GM12878 (cell line): ENCODE measurements around the gene EHD2. TPM values are rescaled to one million over a fixed set of nuclear protein-coding genes. Genes with fewer than 3 reads are reported as not detected.
"Not testable (repeated sequence)": the region's sequence is repeated elsewhere in the genome, so short reads cannot be mapped to it uniquely, and the experiment has no call there.

Experiments used
- ATAC-seq: fragments of 200-7000 bp; cut with Tn5 transposase; 3 replicates; pipeline ENCODE4 v1.9.1; 2020; ENCODE audit warnings: mild to moderate bottlenecking, moderate library complexity
- BruUV-seq: library from RNA; stranded (reverse); fragments of 400-500 nt; replicated peaks from 2 replicates; lab custom pipeline; 2021; lab: Mats Ljungman, UMichigan
- CTCF ChIA-PET: fragments of 300-600 bp; sonication (Branson Sonifier 250); formaldehyde crosslinking; extraction: SDS; loops from one replicate; lab custom pipeline; 2021; ENCODE audit warnings: inconsistent platforms; lab: Yijun Ruan, JAX
- POLR2A ChIA-PET: fragments of 350-600 bp; formaldehyde crosslinking; extraction: SDS; loops from one replicate; lab custom pipeline; 2021; ENCODE audit warnings: inconsistent platforms; lab: Charles Lee
- RAD21 ChIA-PET: fragments of 300-600 bp; sonication (Branson Sonifier 250); formaldehyde crosslinking; loops from one replicate; lab custom pipeline; 2023; ENCODE audit warnings: antibody characterized with exemption; ENCODE audit not compliant: unreplicated experiment; lab: Charles Lee
- SMC1A ChIA-PET: fragments of 300-600 bp; sonication (Branson Sonifier 250); formaldehyde crosslinking; loops from one replicate; lab custom pipeline; 2023; ENCODE audit not compliant: unreplicated experiment, uncharacterized antibody; lab: Charles Lee
- DNase-seq: peaks from one replicate; pipeline ENCODE4 v3.0.0-alpha.2; 2011; ENCODE audit warnings: low read depth, low spot score
- FAIRE-seq: peaks from 3 replicates; lab custom pipeline; 2011; peaks lifted over from hg19 to GRCh38; lab: Jason Lieb, UNC
- H2AFZ ChIP-seq: 2 replicates; pipeline ENCODE4 v1.6.0; 2011; ENCODE audit warnings: low read depth, low read length, control low read depth; ENCODE audit not compliant: control insufficient read depth
- H3K27ac ChIP-seq: 2 replicates; pipeline ENCODE4 v1.5.1; 2011; ENCODE audit warnings: control low read depth; ENCODE audit not compliant: control insufficient read depth, insufficient read depth
- H3K27me3 ChIP-seq, 2 experiments: replicated peaks in 1 of 2; 2 replicates each; pipeline versions ENCODE4 v1.6.0 to v1.6.1; 2011; ENCODE audit warnings: low read length in 1 of 2; ENCODE audit not compliant: control insufficient read depth in 2 of 2, insufficient read depth in 2 of 2
- H3K36me3 ChIP-seq, 2 experiments: 2 replicates each; pipeline ENCODE4 v1.5.1; 2011; ENCODE audit warnings: low read length in 1 of 2; ENCODE audit not compliant: control insufficient read depth in 2 of 2, insufficient read depth in 2 of 2
- H3K4me1 ChIP-seq: 2 replicates; pipeline ENCODE4 v1.6.1; 2011; ENCODE audit warnings: mild to moderate bottlenecking, low read length, moderate library complexity, mixed read lengths; ENCODE audit not compliant: control insufficient read depth, insufficient read depth
- H3K4me2 ChIP-seq: 2 replicates; pipeline ENCODE4 v1.6.0; 2011; ENCODE audit warnings: control low read depth; ENCODE audit not compliant: control insufficient read depth, insufficient read depth
- H3K4me3 ChIP-seq: fragments of 200-600 bp; sonication (generic); 2 replicates; pipeline ENCODE4 v1.5.1; 2016
- H3K79me2 ChIP-seq: 2 replicates; pipeline ENCODE4 v1.6.0; 2011; ENCODE audit warnings: low read length; ENCODE audit not compliant: control insufficient read depth, insufficient read depth
- H3K9ac ChIP-seq: 2 replicates; pipeline ENCODE4 v1.8.0; 2011; ENCODE audit warnings: low read length, control low read depth, mixed read lengths; ENCODE audit not compliant: control insufficient read depth, insufficient read depth
- H3K9me3 ChIP-seq: replicated peaks from 3 replicates; pipeline ENCODE4 v1.5.1; 2011; ENCODE audit warnings: mild to moderate bottlenecking, low read length; ENCODE audit not compliant: control insufficient read depth, insufficient read depth
- H4K20me1 ChIP-seq: 2 replicates; pipeline ENCODE4 v1.6.0; 2011; ENCODE audit not compliant: control insufficient read depth, insufficient read depth
- BRCA1 ChIP-seq: IDR thresholded peaks from 2 replicates; pipeline ENCODE4 v1.6.1; 2011; ENCODE audit warnings: low read depth, low read length, improper control_type of control experiment
- CBX5 ChIP-seq: sonication (generic); IDR thresholded peaks from 2 replicates; pipeline ENCODE4 v1.6.1; 2016; ENCODE audit warnings: low read depth, moderate library complexity, mild to moderate bottlenecking, inconsistent platforms
- FOS ChIP-seq: IDR thresholded peaks from 3 replicates; pipeline ENCODE4 v1.6.1; 2011; ENCODE audit warnings: borderline replicate concordance; ENCODE audit not compliant: insufficient read length; ENCODE audit errors: extremely low read depth
- KDM1A ChIP-seq: fragments of 200-600 bp; sonication (generic); IDR thresholded peaks from 2 replicates; pipeline ENCODE4 v1.6.1; 2016; ENCODE audit warnings: borderline replicate concordance
- NFYB ChIP-seq: IDR thresholded peaks from 2 replicates; pipeline ENCODE4 v1.6.1; 2011; ENCODE audit warnings: low read depth, mild to moderate bottlenecking, low read length, improper control_type of control experiment, moderate library complexity; ENCODE audit not compliant: insufficient read depth
- PML ChIP-seq: IDR thresholded peaks from 2 replicates; pipeline ENCODE4 v1.6.1; 2012; ENCODE audit warnings: low read length, inconsistent platforms
- POU2F2 ChIP-seq: IDR thresholded peaks from 3 replicates; pipeline ENCODE4 v1.6.1; 2011; ENCODE audit warnings: low read depth, mild to moderate bottlenecking, low read length, borderline replicate concordance
- TCF12 ChIP-seq: IDR thresholded peaks from 2 replicates; pipeline ENCODE4 v1.6.1; 2011; ENCODE audit warnings: low read depth, mild to moderate bottlenecking, low read length
- YBX1 ChIP-seq: fragments of 450-650 bp; IDR thresholded peaks from 2 replicates; pipeline ENCODE4 v1.6.1; 2016; ENCODE audit warnings: antibody characterized with exemption
- ZBTB33 ChIP-seq: fragments of 450-650 bp; IDR thresholded peaks from 2 replicates; pipeline ENCODE4 v1.6.1; 2017; ENCODE audit warnings: mild to moderate bottlenecking
- WGBS: methylation state at CpG from one replicate; pipeline ENCODE4 v1.1.6; 2016; ENCODE audit warnings: low lambda C conversion rate; ENCODE audit not compliant: insufficient replicate concordance, insufficient coverage; ENCODE audit errors: missing lambda C conversion rate; 5-methylcytosine and 5-hydroxymethylcytosine counted together
- in situ Hi-C: fragments of 300-500 bp; cut with MboI; formaldehyde crosslinking; loops from 9 replicates; pipeline ENCODE4 v1.14.3; 2018; ENCODE audit warnings: mixed read lengths
- intact Hi-C: fragments of 100-400 bp; cut with micrococcal nuclease; formaldehyde crosslinking; loops from one replicate; pipeline ENCODE4 v1.14.2; 2022; ENCODE audit not compliant: unreplicated experiment
- polyA plus RNA-seq, 11 experiments: library from polyadenylated mRNA; depleted of rRNA in 4 of 11; unstranded in 6 of 11; stranded (reverse) in 5 of 11; fragments of >200 nt; fragmentation: Nextera tagmentation in 4 of 11; fragmentation: Illumina TruSeq in 1 of 11; extraction: Ambion mirVana in 4 of 11; extraction: Trizol in 1 of 11; gene quantifications; 1 replicate in 1 of 11; 2 replicates in 10 of 11; pipeline versions ENCODE4 v1.2.1 to v1.2.3, GENCODE V29; 2011 to 2016; ENCODE audit warnings: inconsistent platforms in 2 of 11, missing spikeins in 2 of 11, low read depth in 1 of 11
- total RNA-seq, 4 experiments: library from RNA; depleted of rRNA in 3 of 4; stranded (reverse); fragments of >200 nt in 3 of 4; fragmentation: Illumina TruSeq in 1 of 4; extraction: Trizol in 1 of 4; gene quantifications; 2 replicates each; pipeline versions ENCODE4 v1.2.1 to v1.2.3, GENCODE V29; 2013 to 2021
- TF ChIP-seq, protein P1 (sequence below): fragments of 450-650 bp; formaldehyde crosslinking; IDR thresholded peaks from 2 replicates; pipeline ENCODE4 v1.4.0; 2020; ENCODE audit warnings: mild to moderate bottlenecking, moderate library complexity

Gene EHD2
- total and polyA plus RNA-seq, 10 of the 15 experiments (the other 5 are each of a cell fraction or from before 2014, with no cell fraction given) = 0.12 to 0.24 (median 0.23) TPM; not detected in 7

DNA sequence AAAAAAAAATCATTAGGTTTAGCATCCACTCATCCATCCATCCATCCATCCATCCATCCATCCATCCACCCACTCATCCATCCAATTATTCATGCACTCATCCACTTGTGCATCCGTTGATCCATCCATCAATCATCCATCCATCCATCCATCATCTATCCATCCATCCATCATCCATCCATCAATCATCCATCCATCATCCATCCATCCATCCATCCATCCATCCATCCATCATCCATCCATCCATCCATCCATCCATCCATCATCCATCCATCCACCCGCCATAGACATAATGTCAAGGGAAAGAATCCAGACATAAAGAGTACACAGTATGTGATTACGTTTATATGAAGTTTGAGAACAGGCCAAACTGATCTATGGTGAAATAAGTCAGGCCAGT is 56.3 kb downstream of the EHD2 start (continued):
- no peak for TF ChIP-seq POU2F2
- no peak for TF ChIP-seq TCF12

DNA sequence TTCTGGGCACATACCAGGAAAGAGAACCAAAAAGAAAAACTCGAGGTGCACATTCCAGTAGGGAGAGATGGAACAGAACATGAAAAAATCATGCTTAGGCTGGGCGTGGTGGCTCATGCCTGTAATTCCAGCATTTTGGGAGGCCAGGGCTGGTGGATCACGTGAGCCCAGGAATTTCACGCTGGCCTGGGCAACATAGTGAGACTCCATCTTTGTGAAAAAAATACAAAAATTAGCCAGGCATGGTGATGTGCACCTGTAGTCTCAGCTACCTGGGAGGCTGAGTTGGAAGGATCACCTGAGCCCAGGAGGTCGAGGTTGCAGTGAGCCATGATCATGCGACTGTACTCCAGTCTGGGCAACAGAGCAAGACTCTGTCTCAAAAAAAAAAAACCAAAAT is 58.1 kb downstream of the EHD2 start:
- SMC1A ChIA-PET = interaction anchor here (0.7 kb wide), 1 partner anchor 24 kb away, joined by 3 read pairs; no protein-coding TSS in a partner anchor
- H2AFZ ChIP-seq, RAD21 ChIA-PET, H3K27me3 ChIP-seq, H4K20me1 ChIP-seq, H3K4me2 ChIP-seq, POLR2A ChIA-PET, BruUV-seq, CTCF ChIA-PET, H3K9me3 ChIP-seq, H3K36me3 ChIP-seq, H3K9ac ChIP-seq, FAIRE-seq, ATAC-seq, H3K4me1 ChIP-seq, H3K27ac ChIP-seq, intact Hi-C loops, H3K4me3 ChIP-seq, H3K79me2 ChIP-seq, DNase-seq, in situ Hi-C loops: not testable (repeated sequence)
- WGBS = 13% methylated on average over 6 of the region's 6 CpGs

DNA sequence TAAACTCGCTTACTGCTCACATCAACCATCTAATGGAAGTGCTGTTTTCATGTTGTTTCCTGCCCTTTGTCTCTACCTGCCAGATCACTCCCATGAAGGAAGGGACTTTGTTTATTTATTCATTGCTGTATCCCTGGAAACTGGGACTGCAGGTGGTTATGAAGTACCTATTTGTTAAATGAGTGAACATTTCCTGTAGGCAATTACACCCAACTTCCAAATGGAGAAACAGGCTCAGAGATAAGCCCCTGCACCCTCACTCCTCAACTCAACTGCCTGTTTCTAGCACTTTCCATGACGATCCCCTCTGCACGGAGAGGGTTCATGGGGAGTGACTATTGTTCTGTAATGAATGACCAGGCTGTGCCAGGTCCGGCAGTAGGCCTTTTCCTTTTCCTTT is 63.3 kb downstream of the EHD2 start:
- WGBS = 47% methylated on average over 4 of the region's 4 CpGs
- H3K79me2 ChIP-seq = peaks cover 18% of the 10 kb centered on the region
- H3K4me2 ChIP-seq = no peak overlapping the region
- no peak overlapping the region for H2AFZ ChIP-seq
- ATAC-seq (no peak), FAIRE-seq (no peak), DNase-seq (no peak)
- no peaks in the 10 kb centered on the region; a peak in 1 of 4 replicates for H3K36me3 ChIP-seq
- H4K20me1 ChIP-seq = no peaks in the 10 kb centered on the region
- H3K9ac ChIP-seq = no peak overlapping the region
- no peaks in the 10 kb centered on the region for H3K27me3 ChIP-seq
- no peak overlapping the region for H3K27ac ChIP-seq
- ChIA-PET SMC1A (no interaction called here), RAD21 (interaction anchor here (0.6 kb wide), 1 partner anchor 306 kb away, joined by 3 read pairs; no protein-coding TSS in a partner anchor), POLR2A (interaction anchor here (0.6 kb wide), 1 partner anchor 13 kb away, joined by 3 read pairs; no protein-coding TSS in a partner anchor), CTCF (interaction anchor here (0.8 to 2.0 kb wide), 2 partner anchors 10 to 13 kb away, joined by 4 to 7 read pairs; no protein-coding TSS in a partner anchor)
- in situ Hi-C loops = no loop called here
- peaks cover 6% of the 10 kb centered on the region for H3K4me1 ChIP-seq
- intact Hi-C loops = no loop called here
- no TSS peak for BruUV-seq
- no peak overlapping the region for H3K4me3 ChIP-seq
- no peaks in the 10 kb centered on the region for H3K9me3 ChIP-seq
- TF ChIP-seq NFYB (no peak), CBX5 (no peak), FOS (no peak), KDM1A (no peak), PML (no peak), ZBTB33 (no peak), BRCA1 (no peak), YBX1 (no peak)
- TF ChIP-seq, protein P1, sequence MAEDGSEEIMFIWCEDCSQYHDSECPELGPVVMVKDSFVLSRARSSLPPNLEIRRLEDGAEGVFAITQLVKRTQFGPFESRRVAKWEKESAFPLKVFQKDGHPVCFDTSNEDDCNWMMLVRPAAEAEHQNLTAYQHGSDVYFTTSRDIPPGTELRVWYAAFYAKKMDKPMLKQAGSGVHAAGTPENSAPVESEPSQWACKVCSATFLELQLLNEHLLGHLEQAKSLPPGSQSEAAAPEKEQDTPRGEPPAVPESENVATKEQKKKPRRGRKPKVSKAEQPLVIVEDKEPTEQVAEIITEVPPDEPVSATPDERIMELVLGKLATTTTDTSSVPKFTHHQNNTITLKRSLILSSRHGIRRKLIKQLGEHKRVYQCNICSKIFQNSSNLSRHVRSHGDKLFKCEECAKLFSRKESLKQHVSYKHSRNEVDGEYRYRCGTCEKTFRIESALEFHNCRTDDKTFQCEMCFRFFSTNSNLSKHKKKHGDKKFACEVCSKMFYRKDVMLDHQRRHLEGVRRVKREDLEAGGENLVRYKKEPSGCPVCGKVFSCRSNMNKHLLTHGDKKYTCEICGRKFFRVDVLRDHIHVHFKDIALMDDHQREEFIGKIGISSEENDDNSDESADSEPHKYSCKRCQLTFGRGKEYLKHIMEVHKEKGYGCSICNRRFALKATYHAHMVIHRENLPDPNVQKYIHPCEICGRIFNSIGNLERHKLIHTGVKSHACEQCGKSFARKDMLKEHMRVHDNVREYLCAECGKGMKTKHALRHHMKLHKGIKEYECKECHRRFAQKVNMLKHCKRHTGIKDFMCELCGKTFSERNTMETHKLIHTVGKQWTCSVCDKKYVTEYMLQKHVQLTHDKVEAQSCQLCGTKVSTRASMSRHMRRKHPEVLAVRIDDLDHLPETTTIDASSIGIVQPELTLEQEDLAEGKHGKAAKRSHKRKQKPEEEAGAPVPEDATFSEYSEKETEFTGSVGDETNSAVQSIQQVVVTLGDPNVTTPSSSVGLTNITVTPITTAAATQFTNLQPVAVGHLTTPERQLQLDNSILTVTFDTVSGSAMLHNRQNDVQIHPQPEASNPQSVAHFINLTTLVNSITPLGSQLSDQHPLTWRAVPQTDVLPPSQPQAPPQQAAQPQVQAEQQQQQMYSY = no peak
